Naive thymus-derived CD4-positive, alpha-beta T cell (primary cell): ENCODE measurements around the gene NR3C2. TPM values are rescaled to one million over a fixed set of nuclear protein-coding genes. Genes with fewer than 3 reads are reported as not detected.

Experiments used
- ATAC-seq: fragments of 150-1000 bp; cut with Tn5 transposase; 2 replicates; pipeline ENCODE4 v1.10.0; 2021; ENCODE audit warnings: mild to moderate bottlenecking, moderate library complexity
- CTCF ChIA-PET: fragments of 350-600 bp; sonication (Branson Sonifier 250); formaldehyde crosslinking; loops from one replicate; lab custom pipeline; 2021; ENCODE audit warnings: antibody characterized with exemption; lab: Charles Lee
- POLR2A ChIA-PET: fragments of 350-600 bp; sonication (Branson Sonifier 250); formaldehyde crosslinking; loops from one replicate; lab custom pipeline; 2021; ENCODE audit warnings: antibody characterized with exemption, inconsistent platforms; lab: Charles Lee
- DNase-seq, 9 donors: peaks; one replicate each; pipeline versions ENCODE4 v3.0.0 to v3.0.0-alpha.2; 2020 to 2022; ENCODE audit warnings: mixed read lengths in 1 of 9
- H3K27ac ChIP-seq: one replicate; pipeline ENCODE4 v1.7.0; 2013; ENCODE audit warnings: mild to moderate bottlenecking, low read depth, low read length, moderate library complexity
- H3K27me3 ChIP-seq, 2 donors: one replicate each; pipeline ENCODE4 v1.7.0; 2013; ENCODE audit warnings: low read length in 2 of 2, mild to moderate bottlenecking in 2 of 2, moderate library complexity in 2 of 2; ENCODE audit not compliant: control insufficient read depth in 2 of 2, insufficient read depth in 2 of 2
- H3K36me3 ChIP-seq, 3 experiments: 1 replicate in 2 of 3; 2 replicates in 1 of 3; pipeline ENCODE4 v1.7.0; 2013; ENCODE audit warnings: low read length in 3 of 3, mild to moderate bottlenecking in 3 of 3, moderate library complexity in 1 of 3; ENCODE audit not compliant: insufficient read depth in 3 of 3, control insufficient read depth in 2 of 3
- H3K4me1 ChIP-seq, 2 donors: one replicate each; pipeline ENCODE4 v1.7.0; 2013; ENCODE audit warnings: low read length in 2 of 2, mild to moderate bottlenecking in 2 of 2, moderate library complexity in 1 of 2; ENCODE audit not compliant: control insufficient read depth in 2 of 2, insufficient read depth in 2 of 2
- H3K4me3 ChIP-seq: 2 replicates; pipeline ENCODE4 v1.7.0; 2013; ENCODE audit warnings: mild to moderate bottlenecking, low read length
- H3K9me3 ChIP-seq, 3 experiments: 1 replicate in 2 of 3; 2 replicates in 1 of 3; pipeline ENCODE4 v1.7.0; 2013; ENCODE audit warnings: low read length in 3 of 3; ENCODE audit not compliant: control insufficient read depth in 2 of 3
- H3K27ac Mint-ChIP-seq, 9 donors: one replicate each; pipeline ENCODE4 v1.8.0; 2020 to 2022; ENCODE audit warnings: mixed read lengths in 9 of 9, mild to moderate bottlenecking in 8 of 9, moderate library complexity in 5 of 9, inconsistent platforms in 2 of 9
- H3K27me3 Mint-ChIP-seq, 5 donors: one replicate each; pipeline ENCODE4 v1.8.0; 2021 to 2022; ENCODE audit warnings: mixed read lengths in 5 of 5, mild to moderate bottlenecking in 1 of 5
- H3K36me3 Mint-ChIP-seq, 5 donors: one replicate each; pipeline ENCODE4 v1.8.0; 2020 to 2022; ENCODE audit warnings: mixed read lengths in 5 of 5, mild to moderate bottlenecking in 3 of 5, inconsistent platforms in 1 of 5
- H3K4me1 Mint-ChIP-seq, 7 donors: one replicate each; pipeline ENCODE4 v1.8.0; 2020 to 2022; ENCODE audit warnings: mixed read lengths in 7 of 7, mild to moderate bottlenecking in 3 of 7, inconsistent platforms in 1 of 7
- H3K4me3 Mint-ChIP-seq, 10 donors: one replicate each; pipeline ENCODE4 v1.8.0; 2020 to 2022; ENCODE audit warnings: mild to moderate bottlenecking in 10 of 10, mixed read lengths in 10 of 10, moderate library complexity in 6 of 10, inconsistent platforms in 2 of 10
- H3K9me3 Mint-ChIP-seq, 11 donors: one replicate each; pipeline ENCODE4 v1.8.0; 2020 to 2022; ENCODE audit warnings: mixed read lengths in 11 of 11, mild to moderate bottlenecking in 4 of 11, inconsistent platforms in 1 of 11, moderate library complexity in 1 of 11
- intact Hi-C, 2 donors: fragments of 100-400 bp; cut with micrococcal nuclease; formaldehyde crosslinking; loops; one replicate each; pipeline ENCODE4 v1.15.1; 2023
- polyA plus RNA-seq, 2 donors: library from polyadenylated mRNA; unstranded; fragments of 300-500 nt; fragmentation: Illumina TruSeq; gene quantifications; one replicate each; pipeline ENCODE4 v1.2.3, GENCODE V29; 2021
- total RNA-seq, 6 experiments: library from RNA in 5 of 6; stranded (reverse) in 5 of 6; gene quantifications; 1 replicate in 5 of 6; 2 replicates in 1 of 6; pipeline ENCODE4 v1.2.3 and lab custom pipeline; 2021 to 2026

The NR3C2 gene
- total and polyA plus RNA-seq, 7 experiments from 2014 or later, result 2.2 to 55.2 (median 38.6) TPM

DNA sequence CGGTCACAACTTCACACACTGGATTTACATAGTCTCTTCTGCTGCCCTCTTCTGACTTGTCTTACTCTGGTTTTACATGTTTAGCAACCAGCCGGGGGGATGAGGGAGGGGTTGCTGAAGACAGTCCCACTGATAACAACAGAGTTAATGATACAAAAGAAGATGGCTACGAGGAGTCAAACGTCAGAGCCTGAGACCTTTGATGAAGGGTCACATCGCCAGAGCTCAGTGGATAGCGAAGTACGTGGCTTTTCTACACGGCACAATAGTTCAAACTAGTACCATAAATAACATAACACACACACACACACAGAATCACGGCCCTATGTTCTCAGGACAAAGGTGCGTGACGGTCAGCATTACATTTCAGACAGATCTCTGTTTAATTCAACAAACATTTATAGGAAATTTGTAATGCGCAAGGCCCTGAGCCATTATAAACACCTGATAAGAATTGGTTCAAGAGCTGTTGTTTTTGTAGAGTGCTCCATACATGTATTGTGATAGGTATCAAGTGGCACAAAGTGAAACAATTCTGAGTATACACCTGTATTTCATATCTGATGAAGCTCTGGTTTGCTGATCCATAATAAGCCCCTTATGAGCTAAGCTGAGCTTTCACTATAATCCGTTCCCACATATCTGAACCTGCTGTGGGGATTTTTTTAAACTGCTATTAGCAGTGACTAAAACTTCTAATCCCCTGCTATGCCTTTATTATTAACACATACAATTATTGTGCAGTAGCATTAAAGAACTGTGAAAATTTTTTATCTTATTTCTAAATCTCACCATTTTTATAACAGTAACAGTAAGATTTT lies 100.0 kb downstream of the NR3C2 start:
- Histone ChIP-seq H3K4me1 (no peaks in the 10 kb centered on the region), H3K27ac (no peak overlapping the region), H3K9me3 (no peaks in the 10 kb centered on the region), H3K27me3 (no peaks in the 10 kb centered on the region), H3K36me3 (no peaks in the 10 kb centered on the region), H3K4me3 (no peak overlapping the region)
- intact Hi-C loops, result no loop called here
- ATAC-seq (no peak), DNase-seq (no peak)
- Mint-ChIP-seq H3K4me3 (no peak overlapping the region), H3K4me1 (peaks cover 0 to 45% (median 30%) of the 10 kb centered on the region in 7 donors), H3K27ac (peak overlapping the region in 1 of 9 donors; percentile 1), H3K9me3 (peaks cover 3 to 34% (median 20%) of the 10 kb centered on the region in 11 donors), H3K36me3 (peaks cover 0 to 41% (median 29%) of the 10 kb centered on the region in 5 donors), H3K27me3 (no peaks in the 10 kb centered on the region)
- CTCF ChIA-PET, result no interaction called here
- POLR2A ChIA-PET, result no interaction called here

DNA sequence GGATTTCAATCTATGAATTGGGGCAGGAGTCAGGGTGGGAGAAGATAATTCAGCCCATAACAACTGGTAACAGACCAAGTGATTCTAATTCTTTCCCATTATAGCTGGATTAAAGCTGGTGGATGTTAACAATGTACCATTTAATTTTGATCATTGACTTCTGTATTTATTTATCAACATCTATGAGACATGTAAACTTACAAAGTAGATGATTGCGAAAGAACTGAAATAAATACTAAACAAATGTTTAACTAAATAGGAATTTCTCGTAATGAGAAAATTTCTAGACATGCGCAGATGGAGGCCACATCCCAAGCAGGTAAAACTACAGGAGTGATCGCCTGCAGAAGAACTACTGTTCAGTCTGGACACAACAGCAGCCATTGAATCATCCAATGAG lies 107.1 kb downstream of the NR3C2 start:
- ChIA-PET CTCF (no interaction called here), POLR2A (no interaction called here)
- H3K36me3 Mint-ChIP-seq, result peaks cover 0 to 33% (median 27%) of the 10 kb centered on the region in 5 donors
- H3K4me3 ChIP-seq, result no peak overlapping the region
- no peak for DNase-seq
- no peak overlapping the region for H3K4me3 Mint-ChIP-seq
- no peaks in the 10 kb centered on the region for H3K36me3 ChIP-seq
- peaks cover 0 to 18% (median 6%) of the 10 kb centered on the region in 11 donors for H3K9me3 Mint-ChIP-seq
- no peaks in the 10 kb centered on the region for H3K4me1 ChIP-seq
- no peaks in the 10 kb centered on the region for H3K27me3 Mint-ChIP-seq
- ATAC-seq, result no peak
- intact Hi-C loops, result loop anchor here in 1 of 2 donors (2.0 kb wide), 1 partner anchor 14 kb away; no protein-coding TSS in a partner anchor
- H3K9me3 ChIP-seq, result no peaks in the 10 kb centered on the region
- H3K27ac ChIP-seq, result no peak overlapping the region
- no peaks in the 10 kb centered on the region for H3K27me3 ChIP-seq
- H3K27ac Mint-ChIP-seq, result no peak overlapping the region
- peaks cover 0 to 45% (median 31%) of the 10 kb centered on the region in 7 donors for H3K4me1 Mint-ChIP-seq

- CTCF ChIA-PET, result no interaction called here
Observed at GRCh38 chr4:148333265-148333664, 108.9 kb downstream of the NR3C2 start.

GRCh38 chr4:148332486-148332885 lies 109.7 kb downstream of the NR3C2 start:
- no peak overlapping the region for H3K4me3 ChIP-seq
- ChIA-PET POLR2A (interaction anchor here (0.9 kb wide), 1 partner anchor 111 kb away, joined by 4 read pairs; no protein-coding TSS in a partner anchor), CTCF (no interaction called here)
- H3K27ac ChIP-seq, result no peak overlapping the region
- H3K9me3 Mint-ChIP-seq, result peaks cover 0 to 5% (median 0%) of the 10 kb centered on the region in 11 donors
- no peak for ATAC-seq
- no peaks in the 10 kb centered on the region for H3K27me3 Mint-ChIP-seq
- H3K27ac Mint-ChIP-seq, result no peak overlapping the region
- H3K4me1 Mint-ChIP-seq, result peaks cover 0 to 64% (median 39%) of the 10 kb centered on the region in 7 donors
- no peaks in the 10 kb centered on the region for H3K27me3 ChIP-seq
- no peak for DNase-seq
- H3K36me3 ChIP-seq, result no peaks in the 10 kb centered on the region
- H3K36me3 Mint-ChIP-seq, result peaks cover 0 to 29% (median 13%) of the 10 kb centered on the region in 5 donors
- intact Hi-C loops, result no loop called here
- H3K4me3 Mint-ChIP-seq, result no peak overlapping the region
- H3K9me3 ChIP-seq, result no peaks in the 10 kb centered on the region
- H3K4me1 ChIP-seq, result no peaks in the 10 kb centered on the region

More at GRCh38 chr4:148333265-148333664, 108.9 kb downstream of the NR3C2 start:
- Histone ChIP-seq H3K27me3 (no peaks in the 10 kb centered on the region), H3K36me3 (no peaks in the 10 kb centered on the region), H3K4me1 (no peaks in the 10 kb centered on the region), H3K4me3 (no peak overlapping the region), H3K9me3 (no peaks in the 10 kb centered on the region), H3K27ac (no peak overlapping the region)
- Mint-ChIP-seq H3K27ac (no peak overlapping the region), H3K4me3 (peak overlapping the region in 2 of 10 donors; percentile 23 to 34), H3K4me1 (peaks cover 0 to 57% (median 32%) of the 10 kb centered on the region in 7 donors), H3K27me3 (no peaks in the 10 kb centered on the region), H3K36me3 (peaks cover 0 to 28% (median 15%) of the 10 kb centered on the region in 5 donors), H3K9me3 (peaks cover 0 to 5% (median 0%) of the 10 kb centered on the region in 11 donors)
- ATAC-seq (no peak), DNase-seq (no peak)
- POLR2A ChIA-PET, result interaction anchor here (0.9 to 1.2 kb wide), 2 partner anchors 21 to 110 kb away, joined by 3 to 4 read pairs; no protein-coding TSS in a partner anchor
- intact Hi-C loops, result no loop called here

- H3K9me3 Mint-ChIP-seq, result peaks cover 0 to 5% (median 0%) of the 10 kb centered on the region in 11 donors
- H3K4me1 Mint-ChIP-seq, result peaks cover 0 to 68% (median 45%) of the 10 kb centered on the region in 7 donors
- ATAC-seq, result no peak
- no peak for DNase-seq
- H3K27me3 Mint-ChIP-seq, result no peaks in the 10 kb centered on the region
- Histone ChIP-seq H3K36me3 (no peaks in the 10 kb centered on the region), H3K27me3 (no peaks in the 10 kb centered on the region), H3K27ac (no peak overlapping the region), H3K9me3 (no peaks in the 10 kb centered on the region), H3K4me3 (no peak overlapping the region), H3K4me1 (no peaks in the 10 kb centered on the region)
- H3K27ac Mint-ChIP-seq, result no peak overlapping the region
- ChIA-PET CTCF (no interaction called here), POLR2A (no interaction called here)
- H3K4me3 Mint-ChIP-seq, result no peak overlapping the region
- intact Hi-C loops, result no loop called here
- H3K36me3 Mint-ChIP-seq, result peaks cover 0 to 29% (median 13%) of the 10 kb centered on the region in 5 donors
Observed at GRCh38 chr4:148330724-148331123, 111.5 kb downstream of the NR3C2 start.

DNA sequence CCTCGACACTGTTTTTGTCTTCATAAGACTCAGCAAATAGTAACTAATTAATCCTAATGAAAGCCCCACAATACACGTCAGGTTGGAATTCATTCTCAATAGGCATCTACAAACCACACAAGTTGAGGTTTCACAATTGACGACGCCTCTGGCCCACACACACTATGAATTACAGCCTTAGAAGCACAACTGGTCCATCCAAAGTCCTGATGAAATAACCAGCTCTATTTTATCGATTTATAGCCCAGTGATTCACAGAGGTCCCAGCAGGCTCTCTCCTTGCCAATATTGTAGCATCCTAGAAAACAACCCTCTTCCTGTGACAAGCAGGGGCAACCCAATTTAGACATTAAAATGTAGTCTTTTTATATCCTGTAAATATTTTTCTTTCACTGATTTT lies 112.1 kb downstream of the NR3C2 start:
- H3K27ac ChIP-seq, result no peak overlapping the region
- H3K4me1 ChIP-seq, result no peaks in the 10 kb centered on the region
- H3K4me1 Mint-ChIP-seq, result peaks cover 0 to 73% (median 50%) of the 10 kb centered on the region in 7 donors
- no peak overlapping the region for H3K27ac Mint-ChIP-seq
- intact Hi-C loops, result no loop called here
- ATAC-seq, result no peak
- DNase-seq, result no peak
- ChIA-PET CTCF (no interaction called here), POLR2A (no interaction called here)
- peaks cover 0 to 5% (median 0%) of the 10 kb centered on the region in 11 donors for H3K9me3 Mint-ChIP-seq
- peaks cover 0 to 31% (median 17%) of the 10 kb centered on the region in 5 donors for H3K36me3 Mint-ChIP-seq
- H3K27me3 ChIP-seq, result no peaks in the 10 kb centered on the region
- H3K36me3 ChIP-seq, result no peaks in the 10 kb centered on the region
- no peak overlapping the region for H3K4me3 Mint-ChIP-seq
- H3K27me3 Mint-ChIP-seq, result no peaks in the 10 kb centered on the region
- H3K9me3 ChIP-seq, result no peaks in the 10 kb centered on the region
- no peak overlapping the region for H3K4me3 ChIP-seq
